Right lobe of liver (tissue), 6 donors: ENCODE data around the gene OXCT1. TPM values are rescaled to one million over a fixed set of nuclear protein-coding genes. Genes with fewer than 3 reads are reported as not detected.
A peak's percentile ranks its signal among the peaks of the same experiment; 100 is the strongest.

Experiments used
- ATAC-seq, 4 donors: fragments of 200-7000 bp; cut with Tn5 transposase; one replicate each; pipeline ENCODE4 v1.9.1; 2020; ENCODE audit warnings: mild to moderate bottlenecking in 4 of 4, moderate library complexity in 4 of 4
- DNase-seq, 3 donors: peaks; one replicate each; pipeline ENCODE4 v3.0.0-alpha.2; 2020
- H3K27ac ChIP-seq, 3 donors: fragments of 200-600 bp; one replicate each; pipeline ENCODE4 v1.8.0; 2022
- H3K27me3 ChIP-seq, 2 donors: fragments of 200-600 bp; one replicate each; pipeline ENCODE4 v1.8.0; 2022
- H3K36me3 ChIP-seq, 4 donors: fragments of 200-600 bp; sonication (generic) in 1 of 4; one replicate each; pipeline versions ENCODE4 v1.5.1 to v1.8.0; 2017 to 2022; ENCODE audit warnings: control low read depth in 1 of 4
- H3K4me1 ChIP-seq, 4 donors: fragments of 200-600 bp; sonication (generic) in 1 of 4; one replicate each; pipeline versions ENCODE4 v1.5.1 to v1.8.0; 2017 to 2022; ENCODE audit warnings: control low read depth in 1 of 4
- H3K4me3 ChIP-seq, 3 donors: fragments of 200-600 bp; one replicate each; pipeline ENCODE4 v1.8.0; 2022
- H3K9me3 ChIP-seq, 4 donors: fragments of 200-600 bp; sonication (generic) in 1 of 4; one replicate each; pipeline versions ENCODE4 v1.5.1 to v1.8.0; 2017 to 2022; ENCODE audit warnings: control low read depth in 1 of 4
- CTCF ChIP-seq, 4 donors: fragments of 200-600 bp in 3 of 4; fragments of 450-650 bp in 1 of 4; IDR thresholded peaks; one replicate each; pipeline versions ENCODE4 v1.5.1 to v1.8.0; 2016 to 2022; ENCODE audit warnings: antibody characterized with exemption in 4 of 4, mild to moderate bottlenecking in 2 of 4
- POLR2A ChIP-seq: fragments of 450-650 bp; IDR thresholded peaks from one replicate; pipeline ENCODE4 v1.6.1; 2017; ENCODE audit warnings: antibody characterized with exemption, mild to moderate bottlenecking
- WGBS: methylation state at CpG from one replicate; pipeline ENCODE4 v1.1.6; 2018; ENCODE audit warnings: low coverage, low lambda C conversion rate; ENCODE audit not compliant: insufficient coverage; ENCODE audit errors: missing lambda C conversion rate; 5-methylcytosine and 5-hydroxymethylcytosine counted together
- intact Hi-C, 2 donors: fragments of 100-400 bp; cut with DNase I; formaldehyde crosslinking; loops; one replicate each; pipeline versions ENCODE4 v1.11.2 to v1.14.1; 2022
- total RNA-seq, 6 experiments: library from RNA; depleted of rRNA in 2 of 6; stranded (reverse); fragments of >200 nt in 2 of 6; fragmentation: NEBNext Ultra II Directional in 3 of 6; extraction: Animal tissue kit (Norgen Biotek cat#: 25700) in 3 of 6; gene quantifications; one replicate each; pipeline versions ENCODE4 v1.1.0 to v1.2.4, GENCODE V29; 2016 to 2023
- donor health status: DM: no; HTN: yes; CAD: no.
- donor health status: DM: no; HTN: no; CAD: no.
- donor health status: DM: no; HTN: no; CAD: no.
- donor health status: DM: no; HTN: yes; CAD: no.
- donor health status: DM: no; HTN: yes; CAD: no.

Gene OXCT1
- total RNA-seq, 6 experiments from 2014 or later, result 0.24 to 0.75 (median 0.61) TPM

GRCh38 chr5:41761663-41762062 lies 108.6 kb downstream of the OXCT1 start:
- 73% methylated on average over 1 of the region's 1 CpG for WGBS
- Histone ChIP-seq H3K9me3 (no peaks in the 10 kb centered on the region), H3K36me3 (no peaks in the 10 kb centered on the region), H3K27ac (no peak overlapping the region), H3K4me1 (no peaks in the 10 kb centered on the region), H3K27me3 (no peaks in the 10 kb centered on the region), H3K4me3 (no peak overlapping the region)
- DNase-seq, result no peak
- no peak for ATAC-seq
- intact Hi-C loops, result no loop called here
- TF ChIP-seq CTCF (IDR thresholded peaks at IDR 0.05) (no peak), POLR2A (no peak)

- intact Hi-C loops, result no loop called here
- H3K9me3 ChIP-seq, result no peaks in the 10 kb centered on the region
- 90% methylated on average over 1 of the region's 1 CpG for WGBS
- no peak for ATAC-seq
- no peaks in the 10 kb centered on the region for H3K36me3 ChIP-seq
- TF ChIP-seq CTCF (IDR thresholded peaks at IDR 0.05) (no peak), POLR2A (no peak)
- H3K4me1 ChIP-seq, result peaks cover 0 to 9% (median 0%) of the 10 kb centered on the region in 4 donors
- H3K27me3 ChIP-seq, result no peaks in the 10 kb centered on the region
- H3K27ac ChIP-seq, result no peak overlapping the region
- no peak overlapping the region for H3K4me3 ChIP-seq
- no peak for DNase-seq
Observed at GRCh38 chr5:41755705-41756104, 114.5 kb downstream of the OXCT1 start.

- no peak overlapping the region for H3K4me3 ChIP-seq
- H3K27ac ChIP-seq, result no peak overlapping the region
- 32% methylated on average over 2 of the region's 2 CpGs for WGBS
- intact Hi-C loops, result no loop called here
- peaks cover 0 to 9% (median 0%) of the 10 kb centered on the region in 4 donors for H3K4me1 ChIP-seq
- H3K27me3 ChIP-seq, result no peaks in the 10 kb centered on the region
- DNase-seq, result no peak
- TF ChIP-seq POLR2A (no peak), CTCF (IDR thresholded peaks at IDR 0.05) (peak; percentile 14 to 47 (median 29))
- no peaks in the 10 kb centered on the region for H3K9me3 ChIP-seq
- no peaks in the 10 kb centered on the region for H3K36me3 ChIP-seq
- peak; percentile 74 to 84 (median 74) for ATAC-seq
Observed at GRCh38 chr5:41754857-41755256, 115.4 kb downstream of the OXCT1 start.

- no peaks in the 10 kb centered on the region for H3K9me3 ChIP-seq
- no peaks in the 10 kb centered on the region for H3K27me3 ChIP-seq
- no peak for TF ChIP-seq CTCF (IDR thresholded peaks at IDR 0.05)
- TF ChIP-seq POLR2A, result no peak
- peaks cover 0 to 9% (median 0%) of the 10 kb centered on the region in 4 donors for H3K4me1 ChIP-seq
- intact Hi-C loops, result no loop called here
- ATAC-seq (no peak), DNase-seq (no peak)
- H3K27ac ChIP-seq, result no peak overlapping the region
- H3K36me3 ChIP-seq, result no peaks in the 10 kb centered on the region
- H3K4me3 ChIP-seq, result no peak overlapping the region
Observed at GRCh38 chr5:41751867-41752266, 118.4 kb downstream of the OXCT1 start.

GRCh38 chr5:41748631-41749030 lies 121.6 kb downstream of the OXCT1 start:
- no peak for TF ChIP-seq POLR2A
- TF ChIP-seq CTCF (IDR thresholded peaks at IDR 0.05), result no peak

More at GRCh38 chr5:41748631-41749030, 121.6 kb downstream of the OXCT1 start:
- Histone ChIP-seq H3K36me3 (no peaks in the 10 kb centered on the region), H3K9me3 (no peaks in the 10 kb centered on the region), H3K4me1 (no peaks in the 10 kb centered on the region), H3K27ac (no peak overlapping the region), H3K27me3 (no peaks in the 10 kb centered on the region), H3K4me3 (no peak overlapping the region)
- DNase-seq (no peak), ATAC-seq (no peak)
- WGBS, result 80% methylated on average over 2 of the region's 2 CpGs
- intact Hi-C loops, result no loop called here
